Left ventricle myocardium superior (tissue), 1 donor: ENCODE measurements around the gene KPTN. TPM values are rescaled to one million over a fixed set of nuclear protein-coding genes. Genes with fewer than 3 reads are reported as not detected.

Source experiments
- ATAC-seq: fragments of 200-7000 bp; cut with Tn5 transposase; one replicate; pipeline ENCODE4 v1.9.1; 2020; ENCODE audit warnings: mild to moderate bottlenecking, moderate library complexity
- DNase-seq: peaks from one replicate; pipeline ENCODE4 v3.0.0-alpha.2; 2020
- intact Hi-C: fragments of 100-400 bp; cut with micrococcal nuclease; formaldehyde crosslinking; loops from one replicate; pipeline ENCODE4 v1.11.0; 2022
- total RNA-seq: library from RNA; stranded (reverse); fragmentation: NEBNext Ultra II Directional; extraction: Animal tissue kit (Norgen Biotek cat#: 25700); gene quantifications from one replicate; pipeline ENCODE4 v1.2.1, GENCODE V29; 2021
- donor health status: DM: no; HTN: yes; CAD: no; lungs with severe emphysema.

Gene KPTN
- total RNA-seq, 1 donor from 2014 or later, result 12.3 TPM

- DNase-seq (peak; percentile 64), ATAC-seq (peak; percentile 72)
- intact Hi-C loops, result no loop called here
Measured at GRCh38 chr19:47427241-47428176, 56.5 kb downstream of the KPTN start.

Other genes with a start within 250 kb of the KPTN start
- gene CCDC9, start 227.7 kb downstream of the KPTN start, total RNA-seq, result 19.2 TPM
- gene INAFM1, start 209.3 kb downstream of the KPTN start, total RNA-seq, result 12.7 TPM
- gene C5AR1, start 174.4 kb downstream of the KPTN start, total RNA-seq, result 5.3 TPM
- gene C5AR2, start 152.0 kb downstream of the KPTN start, total RNA-seq, result 0.42 TPM
- gene DHX34, start 134.9 kb downstream of the KPTN start, total RNA-seq, result 7.3 TPM
- 3.4 TPM for gene MEIS3, start 64.7 kb downstream of the KPTN start, total RNA-seq
- not detected for gene SLC8A2, start 12.3 kb downstream of the KPTN start, total RNA-seq
- gene NAPA, start 30.8 kb upstream of the KPTN start, total RNA-seq, result 123 TPM
- 0.47 TPM for gene ZNF541, start 88.9 kb upstream of the KPTN start, total RNA-seq
- gene BICRA, start 124.9 kb upstream of the KPTN start, total RNA-seq, result 9.5 TPM
- 51.5 TPM for gene EHD2, start 229.2 kb upstream of the KPTN start, total RNA-seq